SK-N-SH treated with all-trans-retinoic acid at 6 μM for 48 hours (cell line): ENCODE measurements around the gene AKT1.
A peak's percentile ranks its signal among the peaks of the same experiment; 100 is the strongest.

Experiments
- ATAC-seq: fragments of 200-7000 bp; cut with Tn5 transposase; 3 replicates; pipeline ENCODE4 v1.9.1; 2020; ENCODE audit warnings: mild to moderate bottlenecking, moderate library complexity
- ARNTL ChIP-seq: fragments of 450-650 bp; formaldehyde crosslinking; IDR thresholded peaks from 2 replicates; pipeline ENCODE4 v1.5.0; 2020; ENCODE audit warnings: low read depth, mild to moderate bottlenecking, moderate library complexity, borderline replicate concordance
- BACH2 ChIP-seq: fragments of 250-450 bp; sonication (Bioruptor Pico); IDR thresholded peaks from 2 replicates; pipeline ENCODE4 v1.9.0; 2021; ENCODE audit warnings: mild to moderate bottlenecking, borderline replicate concordance
- CSDC2 ChIP-seq: fragments of 250-450 bp; sonication (Bioruptor Pico); IDR thresholded peaks from 2 replicates; pipeline ENCODE4 v1.5.0; 2020; ENCODE audit warnings: mild to moderate bottlenecking, moderate library complexity
- ESRRG ChIP-seq: fragments of 250-450 bp; sonication (Bioruptor Pico); IDR thresholded peaks from 2 replicates; pipeline ENCODE4 v1.6.1; 2021; ENCODE audit warnings: mild to moderate bottlenecking
- GLIS3 ChIP-seq: fragments of 250-450 bp; sonication (Bioruptor Pico); IDR thresholded peaks from 2 replicates; pipeline ENCODE4 v1.5.0; 2020; ENCODE audit warnings: mild to moderate bottlenecking, moderate library complexity
- OSR1 ChIP-seq: fragments of 250-450 bp; sonication (Bioruptor Pico); IDR thresholded peaks from 2 replicates; pipeline ENCODE4 v1.8.0; 2022; ENCODE audit warnings: moderate library complexity, mild to moderate bottlenecking, inconsistent platforms
- PPARA ChIP-seq: fragments of 250-450 bp; sonication (Bioruptor Pico); IDR thresholded peaks from 2 replicates; pipeline ENCODE4 v1.5.0; 2020; ENCODE audit warnings: mild to moderate bottlenecking, borderline replicate concordance
- RARB ChIP-seq: fragments of 250-450 bp; sonication (Bioruptor Pico); IDR thresholded peaks from 2 replicates; pipeline ENCODE4 v1.8.0; 2021; ENCODE audit warnings: mild to moderate bottlenecking, moderate library complexity
- SNAI2 ChIP-seq: fragments of 250-450 bp; sonication (Bioruptor Pico); IDR thresholded peaks from 2 replicates; pipeline ENCODE4 v1.5.0; 2020; ENCODE audit warnings: mild to moderate bottlenecking, moderate library complexity
- TCF4 ChIP-seq: fragments of 250-450 bp; sonication (Bioruptor Pico); IDR thresholded peaks from 2 replicates; pipeline ENCODE4 v1.8.0; 2021; ENCODE audit warnings: mild to moderate bottlenecking, moderate library complexity, borderline replicate concordance
- TOX ChIP-seq: fragments of 250-450 bp; sonication (Bioruptor Pico); IDR thresholded peaks from 2 replicates; pipeline ENCODE4 v1.8.0; 2021; ENCODE audit warnings: mild to moderate bottlenecking, moderate library complexity, borderline replicate concordance
- ZC3H10 ChIP-seq: fragments of 250-450 bp; sonication (Bioruptor Pico); IDR thresholded peaks from 2 replicates; pipeline ENCODE4 v1.5.1; 2021; ENCODE audit warnings: mild to moderate bottlenecking, moderate library complexity
- ZFP3 ChIP-seq: fragments of 250-450 bp; sonication (Bioruptor Pico); IDR thresholded peaks from 2 replicates; pipeline ENCODE4 v1.5.0; 2020; ENCODE audit warnings: mild to moderate bottlenecking, moderate library complexity
- ZFP30 ChIP-seq: fragments of 450-650 bp; formaldehyde crosslinking; IDR thresholded peaks from 2 replicates; pipeline ENCODE4 v1.5.0; 2022; ENCODE audit warnings: mild to moderate bottlenecking, moderate library complexity
- ZNF565 ChIP-seq: fragments of 450-650 bp; formaldehyde crosslinking; conservative IDR thresholded peaks from 2 replicates; pipeline ENCODE4 v1.5.0; 2020; ENCODE audit warnings: low read depth, mild to moderate bottlenecking, moderate library complexity
- ZNF8 ChIP-seq: fragments of 450-650 bp; formaldehyde crosslinking; IDR thresholded peaks from 2 replicates; pipeline ENCODE4 v1.5.0; 2020; ENCODE audit warnings: mild to moderate bottlenecking, moderate library complexity
- TF ChIP-seq, protein P1 (sequence below): fragments of 250-450 bp; sonication (Bioruptor Pico); IDR thresholded peaks from 2 replicates; pipeline ENCODE4 v1.5.0; 2020; ENCODE audit warnings: mild to moderate bottlenecking, moderate library complexity
- TF ChIP-seq, protein P2 (sequence below): fragments of 250-450 bp; sonication (Bioruptor Pico); IDR thresholded peaks from 2 replicates; pipeline ENCODE4 v1.5.1; 2021; ENCODE audit warnings: mild to moderate bottlenecking, moderate library complexity
- TF ChIP-seq, protein P3 (sequence below): fragments of 250-450 bp; sonication (Bioruptor Pico); IDR thresholded peaks from 2 replicates; pipeline ENCODE4 v1.5.1; 2020; ENCODE audit warnings: low read depth, mild to moderate bottlenecking, moderate library complexity
- TF ChIP-seq, protein P4 (sequence below): fragments of 250-450 bp; sonication (Bioruptor Pico); IDR thresholded peaks from 2 replicates; pipeline ENCODE4 v1.8.0; 2021; ENCODE audit warnings: low read depth, mild to moderate bottlenecking, moderate library complexity, borderline replicate concordance

AKT1 gene

DNA sequence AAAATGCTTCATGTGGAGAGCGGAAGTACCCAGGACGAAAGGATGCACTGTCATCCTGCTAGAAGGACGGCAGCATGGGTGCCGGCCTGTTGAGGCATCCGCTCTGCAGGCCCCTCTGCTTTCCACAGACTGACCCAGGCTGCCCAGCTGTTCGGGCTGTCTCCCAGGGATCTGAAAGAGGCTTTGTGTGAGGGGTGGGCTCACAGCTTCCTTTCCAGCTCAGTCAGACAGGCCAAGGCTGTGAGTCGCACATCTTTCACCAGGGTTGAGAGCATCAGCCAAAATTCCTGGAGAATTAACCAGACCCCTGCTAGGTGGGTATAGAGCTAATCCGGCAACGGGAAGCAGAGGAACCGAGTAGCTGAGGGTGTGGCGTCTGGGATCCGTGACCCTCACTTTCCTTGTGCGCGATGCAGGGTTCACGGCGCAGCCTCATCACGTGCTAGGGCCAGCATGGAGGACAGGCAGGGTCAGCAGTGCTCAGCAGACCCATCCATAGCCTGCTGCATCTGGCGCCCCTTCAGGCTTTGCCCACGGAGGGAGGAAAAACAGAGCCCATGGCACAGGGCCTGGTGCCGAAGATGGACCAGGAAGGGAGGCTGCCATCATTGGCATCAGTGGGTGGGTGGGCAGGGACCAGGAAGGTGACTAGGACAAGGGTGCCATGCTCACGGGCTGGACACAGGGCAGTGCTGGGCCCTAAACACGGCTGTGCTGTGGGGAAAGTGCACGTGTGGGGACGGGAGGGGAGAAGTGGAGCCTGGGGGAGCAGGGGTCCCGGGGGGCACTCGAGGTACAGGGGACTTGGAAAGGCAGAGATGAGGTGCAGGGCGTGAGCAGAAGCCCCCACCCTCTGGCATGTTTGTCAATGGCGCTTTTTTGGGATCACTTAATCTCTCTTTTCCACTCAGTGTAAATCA, 51.8 kb downstream of the AKT1 start:
- no peak for TF ChIP-seq SNAI2 (CRISPR knock-in tag)
- no peak for TF ChIP-seq ZFP30
- no peak for TF ChIP-seq RARB (CRISPR knock-in tag)
- no peak for TF ChIP-seq TOX
- TF ChIP-seq, protein P1, sequence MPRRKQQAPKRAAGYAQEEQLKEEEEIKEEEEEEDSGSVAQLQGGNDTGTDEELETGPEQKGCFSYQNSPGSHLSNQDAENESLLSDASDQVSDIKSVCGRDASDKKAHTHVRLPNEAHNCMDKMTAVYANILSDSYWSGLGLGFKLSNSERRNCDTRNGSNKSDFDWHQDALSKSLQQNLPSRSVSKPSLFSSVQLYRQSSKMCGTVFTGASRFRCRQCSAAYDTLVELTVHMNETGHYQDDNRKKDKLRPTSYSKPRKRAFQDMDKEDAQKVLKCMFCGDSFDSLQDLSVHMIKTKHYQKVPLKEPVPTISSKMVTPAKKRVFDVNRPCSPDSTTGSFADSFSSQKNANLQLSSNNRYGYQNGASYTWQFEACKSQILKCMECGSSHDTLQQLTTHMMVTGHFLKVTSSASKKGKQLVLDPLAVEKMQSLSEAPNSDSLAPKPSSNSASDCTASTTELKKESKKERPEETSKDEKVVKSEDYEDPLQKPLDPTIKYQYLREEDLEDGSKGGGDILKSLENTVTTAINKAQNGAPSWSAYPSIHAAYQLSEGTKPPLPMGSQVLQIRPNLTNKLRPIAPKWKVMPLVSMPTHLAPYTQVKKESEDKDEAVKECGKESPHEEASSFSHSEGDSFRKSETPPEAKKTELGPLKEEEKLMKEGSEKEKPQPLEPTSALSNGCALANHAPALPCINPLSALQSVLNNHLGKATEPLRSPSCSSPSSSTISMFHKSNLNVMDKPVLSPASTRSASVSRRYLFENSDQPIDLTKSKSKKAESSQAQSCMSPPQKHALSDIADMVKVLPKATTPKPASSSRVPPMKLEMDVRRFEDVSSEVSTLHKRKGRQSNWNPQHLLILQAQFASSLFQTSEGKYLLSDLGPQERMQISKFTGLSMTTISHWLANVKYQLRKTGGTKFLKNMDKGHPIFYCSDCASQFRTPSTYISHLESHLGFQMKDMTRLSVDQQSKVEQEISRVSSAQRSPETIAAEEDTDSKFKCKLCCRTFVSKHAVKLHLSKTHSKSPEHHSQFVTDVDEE (CRISPR knock-in tag) = no peak
- TF ChIP-seq GLIS3 (CRISPR knock-in tag) = no peak
- no peak for TF ChIP-seq ESRRG (CRISPR knock-in tag)
- TF ChIP-seq ARNTL = no peak
- TF ChIP-seq TCF4 (CRISPR knock-in tag) = no peak
- TF ChIP-seq, protein P2, sequence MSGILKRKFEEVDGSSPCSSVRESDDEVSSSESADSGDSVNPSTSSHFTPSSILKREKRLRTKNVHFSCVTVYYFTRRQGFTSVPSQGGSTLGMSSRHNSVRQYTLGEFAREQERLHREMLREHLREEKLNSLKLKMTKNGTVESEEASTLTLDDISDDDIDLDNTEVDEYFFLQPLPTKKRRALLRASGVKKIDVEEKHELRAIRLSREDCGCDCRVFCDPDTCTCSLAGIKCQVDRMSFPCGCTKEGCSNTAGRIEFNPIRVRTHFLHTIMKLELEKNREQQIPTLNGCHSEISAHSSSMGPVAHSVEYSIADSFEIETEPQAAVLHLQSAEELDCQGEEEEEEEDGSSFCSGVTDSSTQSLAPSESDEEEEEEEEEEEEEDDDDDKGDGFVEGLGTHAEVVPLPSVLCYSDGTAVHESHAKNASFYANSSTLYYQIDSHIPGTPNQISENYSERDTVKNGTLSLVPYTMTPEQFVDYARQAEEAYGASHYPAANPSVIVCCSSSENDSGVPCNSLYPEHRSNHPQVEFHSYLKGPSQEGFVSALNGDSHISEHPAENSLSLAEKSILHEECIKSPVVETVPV (CRISPR knock-in tag) = no peak
- no peak for TF ChIP-seq CSDC2 (CRISPR knock-in tag)
- TF ChIP-seq PPARA (CRISPR knock-in tag) = no peak
- TF ChIP-seq ZNF8 = no peak
- no peak for TF ChIP-seq BACH2 (CRISPR knock-in tag)
- TF ChIP-seq, protein P3, sequence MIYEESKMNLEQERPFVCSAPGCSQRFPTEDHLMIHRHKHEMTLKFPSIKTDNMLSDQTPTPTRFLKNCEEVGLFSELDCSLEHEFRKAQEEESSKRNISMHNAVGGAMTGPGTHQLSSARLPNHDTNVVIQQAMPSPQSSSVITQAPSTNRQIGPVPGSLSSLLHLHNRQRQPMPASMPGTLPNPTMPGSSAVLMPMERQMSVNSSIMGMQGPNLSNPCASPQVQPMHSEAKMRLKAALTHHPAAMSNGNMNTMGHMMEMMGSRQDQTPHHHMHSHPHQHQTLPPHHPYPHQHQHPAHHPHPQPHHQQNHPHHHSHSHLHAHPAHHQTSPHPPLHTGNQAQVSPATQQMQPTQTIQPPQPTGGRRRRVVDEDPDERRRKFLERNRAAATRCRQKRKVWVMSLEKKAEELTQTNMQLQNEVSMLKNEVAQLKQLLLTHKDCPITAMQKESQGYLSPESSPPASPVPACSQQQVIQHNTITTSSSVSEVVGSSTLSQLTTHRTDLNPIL (CRISPR knock-in tag) = no peak
- ATAC-seq = peak; percentile 28

DNA sequence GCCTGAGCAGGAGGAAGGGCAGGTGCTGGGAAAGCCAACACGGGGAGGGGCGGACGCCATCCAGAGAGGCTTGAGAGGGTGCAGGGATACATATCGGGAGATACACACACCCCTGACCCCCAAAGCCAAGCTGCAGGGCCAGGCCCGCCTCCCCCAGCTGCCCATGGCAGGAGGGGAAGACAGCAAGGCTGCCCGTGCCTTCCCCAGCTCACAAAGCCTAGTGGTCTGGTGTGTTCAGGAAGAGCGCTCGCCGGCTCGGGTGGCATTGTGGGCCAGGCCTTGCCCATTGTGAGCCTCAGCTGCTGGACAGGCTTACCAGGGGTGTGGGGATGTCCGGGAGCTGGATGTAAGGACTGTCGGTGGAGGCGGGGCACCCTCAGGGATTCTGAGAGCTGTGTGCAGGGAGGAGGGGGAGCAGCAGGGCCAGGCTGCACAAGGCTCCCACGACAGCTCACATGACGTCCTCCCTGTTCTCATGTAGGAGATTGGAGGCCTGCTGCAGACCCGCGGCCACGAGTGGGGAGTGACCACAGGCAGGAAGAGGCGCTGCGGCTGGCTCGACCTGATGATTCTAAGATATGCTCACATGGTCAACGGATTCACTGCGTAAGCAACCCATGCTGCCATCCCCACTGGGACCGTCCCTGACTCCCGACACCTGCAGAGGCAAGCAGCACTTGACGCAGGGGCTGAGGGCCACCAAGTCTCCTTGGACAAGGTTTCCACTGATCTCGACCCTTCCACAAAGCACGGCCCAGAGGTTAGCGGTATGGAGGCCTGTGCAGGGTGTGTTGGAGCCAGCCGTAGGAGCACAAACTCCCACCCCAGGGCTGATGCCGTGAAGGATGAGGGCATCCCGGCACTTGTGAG, 52.7 kb downstream of the AKT1 start:
- ATAC-seq = no peak
- TF ChIP-seq, protein P1 (CRISPR knock-in tag) = no peak
- TF ChIP-seq SNAI2 (CRISPR knock-in tag) = no peak
- TF ChIP-seq OSR1 = no peak
- TF ChIP-seq ZNF8 = no peak
- TF ChIP-seq ZC3H10 (CRISPR knock-in tag) = no peak

DNA sequence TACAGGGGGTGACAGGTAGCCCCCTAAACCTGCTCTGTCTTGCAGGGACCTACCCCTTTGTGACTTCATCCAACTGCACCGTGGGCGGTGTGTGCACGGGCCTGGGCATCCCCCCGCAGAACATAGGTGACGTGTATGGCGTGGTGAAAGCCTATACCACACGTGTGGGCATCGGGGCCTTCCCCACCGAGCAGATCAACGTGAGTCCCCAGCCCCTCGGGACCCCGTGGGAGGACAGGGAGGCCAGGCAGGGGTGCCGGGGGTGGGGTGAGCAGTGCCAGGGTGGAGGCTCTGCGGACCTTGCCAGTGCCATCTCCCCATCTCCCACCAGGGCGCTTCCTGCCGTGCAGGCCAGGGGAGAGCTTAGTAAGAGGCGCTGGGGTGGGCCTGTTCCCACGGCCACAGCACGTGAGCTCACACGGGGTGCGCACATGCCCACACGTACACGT, 53.7 kb downstream of the AKT1 start:
- ATAC-seq = no peak
- TF ChIP-seq TOX = no peak
- TF ChIP-seq, protein P3 (CRISPR knock-in tag) = no peak
- TF ChIP-seq ZNF565 (CRISPR knock-in tag) = no peak
- TF ChIP-seq ESRRG (CRISPR knock-in tag) = no peak
- no peak for TF ChIP-seq BACH2 (CRISPR knock-in tag)
- TF ChIP-seq RARB (CRISPR knock-in tag) = no peak
- TF ChIP-seq, protein P4, sequence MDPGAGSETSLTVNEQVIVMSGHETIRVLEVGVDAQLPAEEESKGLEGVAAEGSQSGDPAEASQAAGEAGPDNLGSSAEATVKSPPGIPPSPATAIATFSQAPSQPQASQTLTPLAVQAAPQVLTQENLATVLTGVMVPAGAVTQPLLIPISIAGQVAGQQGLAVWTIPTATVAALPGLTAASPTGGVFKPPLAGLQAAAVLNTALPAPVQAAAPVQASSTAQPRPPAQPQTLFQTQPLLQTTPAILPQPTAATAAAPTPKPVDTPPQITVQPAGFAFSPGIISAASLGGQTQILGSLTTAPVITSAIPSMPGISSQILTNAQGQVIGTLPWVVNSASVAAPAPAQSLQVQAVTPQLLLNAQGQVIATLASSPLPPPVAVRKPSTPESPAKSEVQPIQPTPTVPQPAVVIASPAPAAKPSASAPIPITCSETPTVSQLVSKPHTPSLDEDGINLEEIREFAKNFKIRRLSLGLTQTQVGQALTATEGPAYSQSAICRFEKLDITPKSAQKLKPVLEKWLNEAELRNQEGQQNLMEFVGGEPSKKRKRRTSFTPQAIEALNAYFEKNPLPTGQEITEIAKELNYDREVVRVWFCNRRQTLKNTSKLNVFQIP (CRISPR knock-in tag) = no peak
- no peak for TF ChIP-seq ZNF8
- TF ChIP-seq ZFP3 (CRISPR knock-in tag) = no peak
- no peak for TF ChIP-seq ZC3H10 (CRISPR knock-in tag)
- TF ChIP-seq, protein P1 (CRISPR knock-in tag) = no peak
